Stimulated activated CD4-positive, alpha-beta T cell treated with anti-CD3 and anti-CD28 coated beads, Interleukin-2, amount 100 ng/mL, for 24 hours (primary cell): ENCODE results near the gene ZBTB22.

Source experiments
- DNase-seq, 2 donors: peaks; one replicate each; pipeline ENCODE4 v3.0.0-alpha.2; 2020

Gene ZBTB22

GRCh38 chr6:33277663-33278391, 39.7 kb downstream of the ZBTB22 start:
- peak; percentile 52 to 54 for DNase-seq

GRCh38 chr6:33276864-33277662, 40.5 kb downstream of the ZBTB22 start, which contains the start of gene B3GALT4:
TSS of gene B3GALT4 (plus strand) at chr6:33277123. CDS start at chr6:33277420, 297 bp downstream.
- DNase-seq = peak; percentile 79 to 86

- DNase-seq = no peak
These were observed 41.0 kb downstream of the ZBTB22 start for GRCh38 chr6:33276581-33276863.

- peak in 1 of 2 donors; percentile 31 for DNase-seq
These were observed 41.6 kb downstream of the ZBTB22 start for GRCh38 chr6:33275795-33276580.

GRCh38 chr6:33273924-33274902, 43.3 kb downstream of the ZBTB22 start:
- no peak for DNase-seq

- DNase-seq = no peak
These were observed 44.2 kb downstream of the ZBTB22 start for GRCh38 chr6:33273129-33273923.

GRCh38 chr6:33272275-33273128, 45.0 kb downstream of the ZBTB22 start:
- no peak for DNase-seq

GRCh38 chr6:33271468-33272274, 45.9 kb downstream of the ZBTB22 start, which contains the start of the genes RPS18 and VPS52:
TSS of gene RPS18 (plus strand) at chr6:33272075. CDS start at chr6:33272120, 45 bp downstream.
TSS of gene VPS52 (minus strand) at chr6:33271876. CDS start at chr6:33271675, 201 bp downstream.
- DNase-seq = peak; percentile 85 to 90

GRCh38 chr6:33271117-33271467, 46.5 kb downstream of the ZBTB22 start:
- DNase-seq = no peak
